Fibroblast of gingiva (primary cell): ENCODE measurements around the gene CDK14.
"Not testable (repeated sequence)": the region's sequence is repeated elsewhere in the genome, so short reads cannot be mapped to it uniquely, and the experiment has no call there.

Experiments
- DNase-seq: peaks from one replicate; pipeline ENCODE4 v3.0.0-alpha.2; 2011; ENCODE audit warnings: low read depth

The CDK14 gene

DNA sequence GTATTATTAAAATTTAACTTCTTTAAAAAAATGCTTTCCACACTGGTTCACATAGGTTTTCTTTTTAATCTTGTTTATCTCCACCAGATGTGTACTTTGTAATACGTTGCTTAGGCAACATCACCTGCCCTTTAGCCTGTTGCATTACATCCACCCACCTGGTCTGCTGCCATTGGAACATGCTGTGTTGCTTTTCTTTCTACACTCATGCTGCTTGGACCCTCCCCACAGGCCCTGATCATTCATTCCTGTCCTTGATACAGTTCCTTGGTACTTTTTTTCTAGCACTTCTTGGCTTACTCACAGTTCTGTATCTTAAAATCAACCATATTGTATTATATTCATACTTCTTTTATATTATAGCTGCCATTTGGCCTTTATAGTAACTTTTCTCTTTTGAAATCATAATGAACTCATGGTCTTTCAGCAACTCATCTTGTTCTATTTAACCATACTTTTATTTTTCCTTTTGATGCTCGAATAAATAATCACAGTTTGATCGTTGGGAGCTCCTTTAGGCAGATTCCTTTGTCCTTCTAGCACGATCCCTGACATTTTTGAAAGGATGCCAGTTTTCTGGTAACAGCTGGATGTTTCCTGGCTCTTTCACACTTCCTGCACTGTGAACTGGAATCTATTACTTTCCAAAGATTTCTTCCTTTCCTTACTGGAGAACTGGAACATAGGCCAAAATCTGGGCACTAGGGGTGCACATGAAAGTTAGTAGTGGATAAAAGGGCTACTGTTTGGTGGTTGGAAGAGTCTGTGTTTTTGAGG lies 125.1 kb downstream of the CDK14 start:
- DNase-seq, result peak; percentile 78

DNA sequence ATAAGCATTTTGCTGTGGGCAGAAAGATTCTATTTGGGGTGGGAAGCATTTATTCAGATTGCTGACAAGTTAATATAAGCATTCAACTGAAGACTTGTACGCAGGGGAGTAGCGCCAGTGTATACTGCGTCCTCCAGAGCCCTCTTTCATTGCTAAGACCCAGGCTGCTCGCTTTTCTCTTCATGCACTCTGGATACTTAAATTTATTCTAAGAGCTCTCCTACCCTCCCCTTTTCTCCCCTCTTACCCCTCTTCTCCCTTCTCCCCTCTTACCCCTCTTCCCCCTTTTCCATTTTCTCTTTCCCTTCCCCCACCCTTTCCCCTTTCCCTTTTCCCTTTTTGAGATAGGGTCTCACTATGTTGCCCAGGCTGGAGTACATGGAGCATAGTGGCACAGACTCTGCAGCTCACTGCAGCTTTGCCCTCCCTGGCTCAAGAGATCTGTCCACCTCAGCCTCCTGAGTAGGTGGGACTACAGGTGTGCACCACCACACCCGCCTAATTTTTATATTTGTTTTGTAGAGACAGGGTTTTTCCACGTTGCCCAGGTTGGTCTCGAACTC lies 125.8 kb downstream of the CDK14 start:
- DNase-seq, result no peak

DNA sequence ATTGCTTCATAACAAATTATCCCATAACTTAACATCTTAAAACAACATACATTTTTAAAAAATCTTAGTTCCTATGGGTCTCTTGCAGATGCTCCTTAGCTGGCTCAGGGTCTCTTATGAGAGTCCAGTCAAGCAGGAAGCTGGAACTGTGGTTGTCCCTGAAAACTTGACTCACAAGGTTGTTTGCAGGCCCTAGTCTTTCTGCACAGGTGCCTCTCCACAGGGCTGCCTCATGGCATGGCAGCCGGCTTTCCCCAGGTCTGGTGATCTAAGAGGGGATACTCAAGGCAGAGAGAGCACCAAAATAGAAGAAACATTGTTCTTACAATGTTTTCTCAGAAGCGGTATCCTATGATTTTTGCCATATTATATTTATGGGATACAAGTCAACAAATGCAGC lies 127.1 kb downstream of the CDK14 start:
- DNase-seq, result no peak

DNA sequence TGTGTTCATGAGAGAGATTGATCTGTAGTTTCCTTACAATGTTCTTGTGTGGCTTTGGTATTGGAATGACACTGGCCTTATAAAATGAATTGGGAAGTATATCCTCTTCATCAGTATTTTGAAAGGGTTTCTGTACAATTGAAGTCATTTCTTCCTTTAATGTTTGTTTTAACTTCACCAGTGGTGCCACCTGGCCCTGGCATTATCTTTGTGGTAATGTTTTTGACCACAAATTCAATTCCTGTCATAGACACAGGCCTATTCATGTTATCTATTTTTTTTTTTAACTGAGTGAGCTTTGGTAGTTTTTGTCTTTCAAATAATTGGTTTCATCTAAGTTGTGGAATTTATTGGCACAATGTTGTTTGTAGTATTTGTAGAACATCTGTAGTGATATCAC lies 127.7 kb downstream of the CDK14 start:
- no peak for DNase-seq

DNA sequence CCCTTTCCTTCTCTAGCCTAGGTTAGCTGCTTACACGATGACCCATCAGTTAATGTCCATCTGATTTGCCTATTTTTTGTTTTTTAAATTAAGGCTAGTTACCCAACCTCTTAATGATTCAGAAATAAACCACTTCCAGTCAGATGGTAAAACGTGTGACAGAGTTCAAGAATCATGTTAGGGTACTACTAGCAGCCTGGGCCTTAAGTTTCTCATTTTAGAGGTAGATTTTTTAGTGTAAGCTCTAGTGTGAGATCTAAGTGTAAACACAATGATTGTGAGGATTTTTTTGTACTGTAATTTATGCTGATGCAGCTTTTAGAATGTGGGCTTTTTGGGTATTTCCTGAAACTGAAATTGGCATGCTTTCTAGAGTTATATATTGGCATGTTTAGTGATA lies 130.0 kb downstream of the CDK14 start:
- peak; percentile 42 for DNase-seq

DNA sequence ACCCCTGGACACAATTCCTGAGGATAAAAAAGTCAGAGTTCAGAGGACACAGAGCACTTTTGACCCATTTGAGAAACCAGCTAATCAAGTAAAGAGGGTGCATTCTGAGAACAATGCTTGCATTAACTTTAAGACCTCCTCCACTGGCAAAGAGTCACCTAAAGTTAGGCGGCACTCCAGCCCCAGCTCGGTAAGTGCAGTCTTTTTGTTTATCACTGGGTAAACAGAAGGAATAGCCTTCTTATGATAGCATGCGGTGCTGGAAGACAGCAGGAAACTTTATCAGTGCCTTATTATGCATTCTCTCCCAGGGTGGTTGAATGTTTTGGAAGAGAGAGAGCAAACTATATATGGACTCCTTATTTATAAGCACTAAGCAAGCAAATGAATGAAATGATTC lies 130.5 kb downstream of the CDK14 start:
- DNase-seq, result peak; percentile 68

DNA sequence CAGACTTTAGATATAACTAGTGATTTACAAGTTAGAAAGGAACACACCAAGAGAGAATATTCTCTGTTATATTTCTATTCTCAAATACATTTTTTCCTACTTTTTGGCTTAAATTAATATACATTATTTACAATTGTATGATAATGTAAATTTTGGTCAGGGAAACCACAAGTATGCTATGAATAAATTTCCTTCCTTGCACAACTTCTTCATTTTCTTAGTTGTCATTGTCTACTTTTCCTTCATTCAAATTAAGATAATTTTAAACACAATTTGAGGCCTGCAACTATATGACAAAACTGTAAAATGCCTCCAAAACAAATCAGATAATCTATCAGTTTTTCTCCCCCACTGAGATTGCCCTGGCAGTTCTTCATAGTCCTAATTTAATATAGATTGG lies 131.3 kb downstream of the CDK14 start:
- DNase-seq, result no peak

DNA sequence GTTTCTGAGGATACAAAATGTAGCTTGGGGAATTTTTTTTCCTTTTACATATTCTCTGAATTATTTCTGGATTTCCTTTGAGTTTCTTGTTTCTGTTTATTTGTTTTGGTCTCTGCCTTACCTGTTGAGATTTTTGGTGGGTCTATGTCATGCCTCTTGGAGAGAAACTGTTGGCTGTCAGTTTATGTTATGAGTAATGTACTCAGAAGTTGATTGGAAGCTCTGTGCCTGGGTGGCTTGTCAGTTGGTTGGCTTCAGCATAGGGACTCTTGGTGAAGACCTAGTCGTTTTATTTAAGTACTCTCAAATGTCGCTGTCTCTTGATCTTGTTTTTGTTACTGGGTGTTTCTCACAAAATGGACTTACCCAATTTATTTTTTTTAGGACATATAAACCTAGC lies 132.4 kb downstream of the CDK14 start:
- no peak for DNase-seq

DNA sequence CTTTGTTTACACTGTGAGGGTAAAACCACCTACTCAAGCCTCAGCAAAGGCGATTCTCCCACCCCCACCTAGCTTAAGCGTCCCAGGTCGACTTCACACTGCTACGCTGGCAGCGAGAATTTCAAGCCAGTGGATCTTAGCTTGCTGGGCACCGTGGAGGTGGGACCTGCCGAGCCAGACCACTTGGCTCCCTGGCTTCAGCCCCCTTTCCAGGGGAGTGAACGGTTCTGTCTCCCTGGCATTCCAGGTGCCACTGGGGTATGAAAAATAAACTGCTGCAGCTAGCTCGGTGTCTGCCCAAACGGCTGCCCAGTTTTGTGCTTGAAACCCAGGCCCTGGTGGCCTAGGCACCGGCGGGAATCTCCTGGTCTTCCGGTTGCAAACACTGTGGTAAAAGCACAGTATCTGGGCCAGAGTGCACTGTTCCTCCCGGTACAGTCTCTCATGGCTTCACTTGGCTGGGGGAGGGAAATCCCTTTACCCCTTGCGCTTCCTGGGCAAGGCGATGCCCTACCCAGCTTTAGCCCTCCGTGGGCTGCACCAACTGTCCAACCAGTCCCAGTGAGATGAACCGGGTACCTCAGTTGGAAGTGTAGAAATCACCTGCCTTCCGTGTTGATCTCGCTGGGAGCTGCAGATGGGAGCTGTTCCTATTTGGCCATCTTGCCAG lies 139.6 kb downstream of the CDK14 start:
- not testable (repeated sequence) for DNase-seq

DNA sequence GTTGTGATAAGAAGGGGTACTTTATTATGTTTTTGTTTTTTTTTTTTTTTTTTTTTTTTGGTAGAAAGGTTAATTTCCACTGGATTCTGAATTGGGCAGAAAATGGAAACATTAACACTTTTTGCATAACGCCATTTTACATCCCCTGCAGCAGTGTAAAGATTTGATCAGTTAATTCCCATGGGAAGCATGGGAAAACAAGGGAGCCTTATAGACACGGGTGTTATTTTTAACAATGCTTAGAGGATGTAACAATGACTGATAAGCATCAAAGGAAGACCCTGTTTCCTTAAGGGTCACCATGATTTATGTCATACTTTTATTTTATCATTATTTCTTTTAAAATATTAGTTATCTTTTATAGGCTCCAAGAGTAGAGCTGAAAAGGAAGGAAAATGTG lies 140.2 kb downstream of the CDK14 start:
- DNase-seq, result no peak

DNA sequence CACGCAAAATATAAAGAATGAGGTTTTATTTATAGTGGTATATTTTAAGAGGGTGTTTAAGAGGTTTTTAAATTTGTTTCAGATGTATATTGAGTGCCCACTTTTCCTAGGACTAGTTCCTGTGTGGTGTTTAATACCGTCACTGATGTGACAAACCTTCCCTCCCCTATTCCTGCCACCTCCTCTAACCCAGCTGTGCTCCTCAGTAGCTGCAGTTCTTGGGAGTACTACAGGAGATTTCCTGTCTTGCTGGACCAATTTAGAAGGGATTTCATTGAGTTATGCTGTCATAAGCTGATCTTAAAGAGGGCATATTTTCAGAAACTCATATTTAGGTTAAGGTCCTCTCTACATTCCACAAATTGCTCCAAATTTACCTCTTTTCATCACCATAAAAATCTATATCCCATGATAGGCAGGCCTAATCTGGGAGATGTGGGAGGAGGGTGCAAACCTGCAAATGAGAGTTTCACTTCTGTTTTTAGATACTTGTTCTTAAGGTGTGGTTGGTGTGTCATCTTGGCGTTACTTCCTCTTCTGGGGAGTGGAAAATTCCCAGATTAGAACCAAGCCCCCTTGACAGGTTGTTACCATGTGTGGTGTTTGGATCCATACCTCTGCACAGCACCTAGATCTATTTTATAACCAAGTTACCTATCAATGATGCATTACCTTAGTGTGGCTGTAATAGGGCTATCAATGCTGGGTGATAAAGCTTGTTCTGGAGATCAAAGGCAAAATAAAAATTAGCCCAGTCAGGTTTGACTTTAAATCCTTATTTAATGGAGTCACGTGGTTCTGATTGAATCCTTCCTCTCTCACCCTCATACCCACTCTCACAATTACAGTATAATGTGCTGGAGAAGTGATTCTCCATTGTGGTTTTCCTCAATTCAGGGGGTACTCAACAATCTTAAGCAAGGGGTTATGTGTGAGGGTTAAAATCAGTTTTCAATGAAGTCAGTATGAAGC lies 141.1 kb downstream of the CDK14 start:
- DNase-seq, result no peak

DNA sequence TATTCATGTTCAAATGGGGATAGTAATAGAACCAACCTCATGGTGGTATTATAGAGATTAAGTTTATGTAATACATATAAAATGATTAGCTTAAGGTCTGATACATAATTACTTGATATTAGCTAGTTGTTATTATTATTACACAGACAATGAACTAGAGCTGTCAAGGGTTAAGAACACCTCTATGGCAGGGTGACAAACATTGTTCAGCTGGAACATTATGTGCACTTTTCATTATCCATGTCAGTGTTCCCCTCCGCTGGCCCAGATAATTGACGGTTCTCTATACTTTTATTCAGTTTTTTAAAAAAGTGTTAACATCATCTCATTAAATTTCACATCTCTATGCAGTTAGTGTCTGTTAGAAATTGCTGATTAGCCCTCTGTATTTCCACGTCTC lies 142.1 kb downstream of the CDK14 start:
- no peak for DNase-seq

DNA sequence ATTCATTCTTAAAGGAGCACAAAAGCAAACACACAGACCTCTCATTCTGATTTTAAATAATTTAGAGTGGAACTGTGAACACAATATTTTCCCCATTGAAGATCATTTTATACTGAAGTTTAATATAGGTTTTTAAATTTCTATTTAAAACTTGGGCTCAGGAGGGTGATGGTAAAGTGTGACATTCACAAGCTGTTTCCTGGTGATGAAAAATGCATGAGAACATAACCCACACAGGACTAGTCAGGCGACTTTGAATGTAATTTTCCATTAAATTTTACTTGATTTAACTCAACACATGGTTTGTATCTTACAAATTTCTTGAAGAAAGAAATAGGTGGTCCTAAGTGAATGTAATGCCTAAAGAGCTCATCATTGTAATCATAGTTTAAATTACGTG lies 143.6 kb downstream of the CDK14 start:
- no peak for DNase-seq

DNA sequence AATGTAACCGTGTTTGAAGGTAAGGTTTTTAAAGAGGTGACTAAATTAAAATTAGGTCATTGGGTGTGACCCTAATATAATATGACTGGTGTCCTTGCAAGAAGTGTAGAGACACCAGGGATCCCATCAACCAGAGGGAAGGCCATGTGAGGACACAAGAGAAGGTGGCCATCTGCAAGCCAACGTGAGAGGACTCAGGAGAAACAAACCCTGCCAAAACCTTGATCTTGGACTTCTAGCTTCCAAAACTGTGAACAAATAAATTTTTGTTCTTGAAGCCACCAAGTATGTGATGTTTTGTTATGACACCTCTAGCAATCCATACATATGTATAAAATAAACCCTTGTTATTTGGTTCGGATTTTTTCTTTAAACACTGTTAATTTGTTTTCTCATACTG lies 144.3 kb downstream of the CDK14 start:
- DNase-seq, result no peak

DNA sequence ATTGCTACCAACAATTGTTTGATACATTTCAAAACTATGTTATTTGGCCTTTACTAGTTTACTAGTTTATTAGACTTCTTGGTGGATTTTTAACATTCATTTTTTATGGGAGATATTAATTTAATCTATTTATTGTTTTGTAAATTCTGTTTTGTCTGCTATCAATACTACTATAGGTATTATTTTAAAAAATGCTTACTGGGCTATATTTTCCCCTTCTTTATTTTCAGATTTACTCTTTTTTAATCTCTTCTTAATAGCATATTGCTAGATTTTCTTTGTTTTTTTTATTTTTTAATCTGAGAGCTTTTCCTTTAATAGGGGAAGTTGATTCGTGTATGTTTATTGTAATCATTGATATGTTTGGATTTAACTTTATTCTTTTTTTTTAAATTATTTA lies 147.5 kb downstream of the CDK14 start:
- no peak for DNase-seq

DNA sequence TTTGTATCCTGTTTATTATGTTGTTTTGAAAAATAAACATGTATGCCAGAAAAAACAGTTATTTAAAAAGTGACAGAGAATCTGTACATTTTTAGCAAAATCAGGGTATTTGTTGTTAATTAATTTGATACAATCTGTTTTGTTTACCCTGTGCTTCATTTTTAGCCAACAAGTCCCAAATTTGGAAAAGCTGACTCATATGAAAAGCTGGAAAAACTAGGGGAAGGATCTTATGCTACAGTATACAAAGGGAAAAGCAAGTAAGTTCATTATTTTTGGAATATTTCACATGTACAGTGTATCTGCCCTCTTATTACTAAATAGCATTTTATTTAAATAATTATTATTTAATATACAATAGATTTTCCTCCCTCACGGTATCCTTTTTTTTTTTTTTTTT lies 151.4 kb downstream of the CDK14 start:
- peak; percentile 15 for DNase-seq

DNA sequence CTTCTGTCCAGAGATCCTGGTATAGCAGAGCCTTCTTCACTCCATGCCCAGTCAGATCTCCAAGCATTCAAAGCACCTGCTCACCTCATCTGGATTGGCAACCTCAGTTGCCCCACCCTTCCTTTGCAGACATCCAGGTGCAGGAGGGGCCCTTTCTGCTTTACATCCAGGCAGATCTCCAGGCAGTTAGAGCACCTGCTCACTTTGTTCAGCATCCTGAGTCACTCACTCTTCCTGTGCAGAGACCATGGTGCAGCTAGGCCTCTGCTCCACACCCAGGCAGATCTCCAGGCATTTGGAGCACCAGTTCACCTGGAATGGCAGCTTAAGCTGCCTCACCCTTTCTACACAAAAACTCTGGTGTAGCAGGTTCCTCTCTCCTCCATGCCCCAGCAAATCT lies 153.1 kb downstream of the CDK14 start:
- DNase-seq, result no peak

DNA sequence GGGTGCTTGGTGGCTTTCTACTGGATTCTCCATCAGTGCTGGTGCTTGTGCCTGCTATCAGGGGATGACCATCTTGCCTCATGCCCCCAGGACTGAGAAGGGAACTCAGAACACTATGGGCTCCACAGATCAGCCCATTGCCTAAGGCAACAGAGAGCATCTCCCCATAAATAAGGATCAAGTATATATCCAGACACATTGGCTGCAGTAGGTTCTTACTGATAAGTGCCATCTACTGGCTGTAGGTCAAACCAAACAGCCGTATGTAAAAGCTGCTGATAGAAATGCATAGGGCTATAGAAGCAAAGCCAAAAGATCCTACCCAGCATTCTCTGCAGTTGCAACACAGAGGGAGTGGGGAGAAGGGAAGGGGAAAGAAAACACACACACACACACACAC lies 153.7 kb downstream of the CDK14 start:
- DNase-seq, result peak; percentile 50

DNA sequence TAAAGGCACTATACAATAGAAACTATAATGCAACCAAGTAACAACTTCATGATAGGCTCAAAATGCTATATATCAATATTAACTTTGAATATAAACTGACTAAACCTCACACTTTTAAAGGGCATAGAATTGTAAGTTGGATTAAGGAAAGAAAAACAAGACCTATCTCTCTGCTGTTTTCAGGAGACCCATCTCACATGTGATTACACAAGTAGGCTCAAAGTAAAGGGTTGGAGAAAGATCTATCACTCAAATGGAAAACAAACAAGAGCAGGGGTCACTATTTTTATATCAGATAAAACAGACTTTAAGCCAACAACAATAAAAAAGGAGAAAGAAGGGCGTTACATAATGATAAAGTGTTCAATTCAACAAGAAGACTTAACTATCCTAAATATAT lies 155.5 kb downstream of the CDK14 start:
- DNase-seq, result no peak

DNA sequence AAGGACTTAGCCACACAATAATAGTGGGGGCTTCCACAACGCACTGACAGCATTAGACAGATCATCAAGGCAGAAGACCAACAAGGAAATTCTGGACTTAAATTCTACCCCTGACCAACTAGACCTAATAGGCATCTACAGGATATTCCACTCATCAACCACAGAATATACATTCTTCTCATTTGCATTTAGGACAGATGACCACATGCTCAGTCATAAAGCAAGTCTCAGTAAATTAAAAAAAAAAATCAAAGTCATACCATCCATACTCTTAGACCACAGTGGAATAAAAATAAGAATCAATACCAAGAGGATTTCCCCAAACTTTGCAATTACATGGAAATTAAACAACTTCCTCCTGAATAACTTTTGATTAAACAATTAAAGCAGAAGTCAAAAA lies 155.9 kb downstream of the CDK14 start:
- no peak for DNase-seq

DNA sequence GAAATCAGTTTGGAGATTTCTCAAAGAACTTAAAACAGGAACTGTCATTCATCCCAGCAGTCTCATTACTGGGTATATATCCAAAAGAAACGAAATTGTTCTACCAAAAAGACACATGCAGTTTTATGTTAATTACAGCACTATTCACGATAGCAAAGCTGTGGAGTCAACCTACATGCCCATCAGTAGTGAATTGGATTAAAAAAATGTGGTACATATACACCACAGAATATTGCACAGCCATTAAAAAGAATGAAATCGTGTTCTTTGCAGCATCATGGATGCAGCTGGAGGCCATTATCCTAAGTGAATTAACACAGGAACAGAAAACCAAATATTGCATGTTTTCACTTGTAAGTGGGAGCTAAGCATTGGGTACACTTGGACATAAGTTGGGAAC lies 158.9 kb downstream of the CDK14 start:
- DNase-seq, result no peak

DNA sequence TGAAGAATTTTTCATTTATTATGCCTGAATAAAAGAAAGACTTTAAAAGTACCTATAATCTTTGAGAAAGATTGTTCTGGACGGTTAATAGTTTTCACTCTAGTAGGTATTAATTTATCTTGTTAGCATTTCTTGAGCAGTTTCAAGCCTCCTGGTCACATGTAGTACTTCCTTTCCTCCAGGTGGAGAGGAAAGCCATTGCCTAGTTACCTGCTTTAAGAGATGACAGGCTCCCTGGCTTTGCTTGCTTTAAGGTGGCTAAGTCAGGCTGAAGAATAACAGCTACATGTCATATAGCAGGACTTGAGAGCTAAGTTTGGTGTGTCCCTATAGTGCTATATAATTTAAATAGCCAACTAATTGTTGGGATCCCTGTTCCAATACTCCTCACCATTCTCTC lies 160.2 kb downstream of the CDK14 start:
- no peak for DNase-seq
